Muscle layer of duodenum (tissue), 2 donors: ENCODE results near the gene DOCK10.

Experiments used
- H3K27ac ChIP-seq: one replicate; pipeline ENCODE4 v1.7.0; 2013; ENCODE audit warnings: mild to moderate bottlenecking, low read length
- H3K27me3 ChIP-seq: one replicate; pipeline ENCODE4 v1.7.0; 2013; ENCODE audit warnings: low read depth, mild to moderate bottlenecking, control low read depth, low read length
- H3K36me3 ChIP-seq, 2 donors: one replicate each; pipeline ENCODE4 v1.7.0; 2013; ENCODE audit warnings: low read length in 2 of 2, control low read depth in 1 of 2, mild to moderate bottlenecking in 1 of 2; ENCODE audit not compliant: insufficient read depth in 2 of 2, control insufficient read depth in 1 of 2
- H3K4me1 ChIP-seq, 2 donors: one replicate each; pipeline ENCODE4 v1.7.0; 2013; ENCODE audit warnings: low read length in 2 of 2, mild to moderate bottlenecking in 2 of 2, control low read depth in 1 of 2, moderate library complexity in 1 of 2; ENCODE audit not compliant: insufficient read depth in 2 of 2, control insufficient read depth in 1 of 2
- H3K4me3 ChIP-seq, 2 donors: one replicate each; pipeline ENCODE4 v1.7.0; 2013; ENCODE audit warnings: low read length in 2 of 2, low read depth in 1 of 2, mild to moderate bottlenecking in 1 of 2
- H3K9me3 ChIP-seq, 2 donors: one replicate each; pipeline ENCODE4 v1.7.0; 2013; ENCODE audit warnings: low read length in 2 of 2, control low read depth in 1 of 2, mild to moderate bottlenecking in 1 of 2; ENCODE audit not compliant: control insufficient read depth in 1 of 2
- donor health status: healthy.

The DOCK10 gene

GRCh38 chr2:225009768-225010167 lies 32.5 kb downstream of the DOCK10 start:
- no peaks in the 10 kb centered on the region for H3K36me3 ChIP-seq
- H3K27me3 ChIP-seq: no peaks in the 10 kb centered on the region
- no peak overlapping the region for H3K4me3 ChIP-seq
- no peaks in the 10 kb centered on the region for H3K9me3 ChIP-seq
- no peak overlapping the region for H3K27ac ChIP-seq
- no peaks in the 10 kb centered on the region for H3K4me1 ChIP-seq

- Histone ChIP-seq H3K27ac (no peak overlapping the region), H3K4me1 (no peaks in the 10 kb centered on the region), H3K27me3 (no peaks in the 10 kb centered on the region), H3K9me3 (no peaks in the 10 kb centered on the region), H3K4me3 (no peak overlapping the region), H3K36me3 (no peaks in the 10 kb centered on the region)
Measured at GRCh38 chr2:225008935-225009334, 33.3 kb downstream of the DOCK10 start.

- no peaks in the 10 kb centered on the region for H3K9me3 ChIP-seq
- no peak overlapping the region for H3K4me3 ChIP-seq
- no peaks in the 10 kb centered on the region for H3K27me3 ChIP-seq
- H3K4me1 ChIP-seq: no peaks in the 10 kb centered on the region
- H3K36me3 ChIP-seq: no peaks in the 10 kb centered on the region
- H3K27ac ChIP-seq: no peak overlapping the region
Measured at GRCh38 chr2:225008179-225008856, 34.0 kb downstream of the DOCK10 start.

GRCh38 chr2:225006730-225007129 lies 35.5 kb downstream of the DOCK10 start:
- no peaks in the 10 kb centered on the region for H3K27me3 ChIP-seq
- no peak overlapping the region for H3K27ac ChIP-seq
- no peaks in the 10 kb centered on the region for H3K36me3 ChIP-seq
- no peaks in the 10 kb centered on the region for H3K4me1 ChIP-seq
- H3K9me3 ChIP-seq: no peaks in the 10 kb centered on the region
- no peak overlapping the region for H3K4me3 ChIP-seq

- no peaks in the 10 kb centered on the region for H3K36me3 ChIP-seq
- H3K4me3 ChIP-seq: no peak overlapping the region
- no peak overlapping the region for H3K27ac ChIP-seq
- no peaks in the 10 kb centered on the region for H3K4me1 ChIP-seq
- H3K27me3 ChIP-seq: no peaks in the 10 kb centered on the region
- no peaks in the 10 kb centered on the region for H3K9me3 ChIP-seq
Measured at GRCh38 chr2:225004597-225004996, 37.7 kb downstream of the DOCK10 start.

- H3K4me1 ChIP-seq: no peaks in the 10 kb centered on the region
- H3K27ac ChIP-seq: no peak overlapping the region
- no peaks in the 10 kb centered on the region for H3K9me3 ChIP-seq
- H3K4me3 ChIP-seq: no peak overlapping the region
- no peaks in the 10 kb centered on the region for H3K27me3 ChIP-seq
- no peaks in the 10 kb centered on the region for H3K36me3 ChIP-seq
Measured at GRCh38 chr2:225002656-225003045, 39.6 kb downstream of the DOCK10 start.

- Histone ChIP-seq H3K4me1 (no peaks in the 10 kb centered on the region), H3K36me3 (no peaks in the 10 kb centered on the region), H3K27ac (no peak overlapping the region), H3K27me3 (no peaks in the 10 kb centered on the region), H3K4me3 (no peak overlapping the region), H3K9me3 (no peaks in the 10 kb centered on the region)
Measured at GRCh38 chr2:225002039-225002655, 40.1 kb downstream of the DOCK10 start.

GRCh38 chr2:224999754-225000153 lies 42.5 kb downstream of the DOCK10 start:
- H3K4me1 ChIP-seq: no peaks in the 10 kb centered on the region
- no peaks in the 10 kb centered on the region for H3K9me3 ChIP-seq
- H3K27me3 ChIP-seq: no peaks in the 10 kb centered on the region
- no peak overlapping the region for H3K27ac ChIP-seq
- no peak overlapping the region for H3K4me3 ChIP-seq
- H3K36me3 ChIP-seq: no peaks in the 10 kb centered on the region

- no peak overlapping the region for H3K4me3 ChIP-seq
- no peaks in the 10 kb centered on the region for H3K9me3 ChIP-seq
- no peaks in the 10 kb centered on the region for H3K4me1 ChIP-seq
- H3K27me3 ChIP-seq: no peaks in the 10 kb centered on the region
- no peak overlapping the region for H3K27ac ChIP-seq
- H3K36me3 ChIP-seq: no peaks in the 10 kb centered on the region
Measured at GRCh38 chr2:224999321-224999720, 42.9 kb downstream of the DOCK10 start.

- H3K27me3 ChIP-seq: no peaks in the 10 kb centered on the region
- H3K4me1 ChIP-seq: no peaks in the 10 kb centered on the region
- no peaks in the 10 kb centered on the region for H3K9me3 ChIP-seq
- H3K27ac ChIP-seq: no peak overlapping the region
- H3K36me3 ChIP-seq: no peaks in the 10 kb centered on the region
- peak overlapping the region in 1 of 2 donors; percentile 3 for H3K4me3 ChIP-seq
Measured at GRCh38 chr2:224997802-224998201, 44.5 kb downstream of the DOCK10 start.

- Histone ChIP-seq H3K9me3 (no peaks in the 10 kb centered on the region), H3K4me1 (no peaks in the 10 kb centered on the region), H3K4me3 (no peak overlapping the region), H3K27ac (no peak overlapping the region), H3K36me3 (no peaks in the 10 kb centered on the region), H3K27me3 (no peaks in the 10 kb centered on the region)
Measured at GRCh38 chr2:224995419-224995818, 46.8 kb downstream of the DOCK10 start.
